ENCODE data around the gene RC3H2. TPM values are rescaled to one million over a fixed set of nuclear protein-coding genes. Genes with fewer than 3 reads are reported as not detected.

RC3H2 gene
- total RNA-seq, 2 donors from 2014 or later: 56.4 to 60.1 TPM

GRCh38 chr9:122930541-122931225 is 25.5 kb upstream of the RC3H2 start:
- H3K9me3 Mint-ChIP-seq: no peaks in the 10 kb centered on the region
- no peaks in the 10 kb centered on the region for H3K9me3 ChIP-seq (ENCODE audit: control insufficient read depth, low read length)
- H3K27me3 ChIP-seq (ENCODE audit: control insufficient read depth, insufficient read depth, low read length, poor library complexity, severe bottlenecking): no peaks in the 10 kb centered on the region
- no peaks in the 10 kb centered on the region for H3K36me3 ChIP-seq (ENCODE audit: control insufficient read depth, insufficient read depth, low read length)
- no peak for DNase-seq
- WGBS, 2 experiments (ENCODE audit: insufficient coverage in 1 of 2, insufficient read length in 1 of 2): 32 to 40% methylated on average over 6 to 10 of the region's 10 CpGs
- H3K4me3 Mint-ChIP-seq: no peak overlapping the region
- H3K27ac Mint-ChIP-seq: no peak overlapping the region
- TF ChIP-seq, protein P1, sequence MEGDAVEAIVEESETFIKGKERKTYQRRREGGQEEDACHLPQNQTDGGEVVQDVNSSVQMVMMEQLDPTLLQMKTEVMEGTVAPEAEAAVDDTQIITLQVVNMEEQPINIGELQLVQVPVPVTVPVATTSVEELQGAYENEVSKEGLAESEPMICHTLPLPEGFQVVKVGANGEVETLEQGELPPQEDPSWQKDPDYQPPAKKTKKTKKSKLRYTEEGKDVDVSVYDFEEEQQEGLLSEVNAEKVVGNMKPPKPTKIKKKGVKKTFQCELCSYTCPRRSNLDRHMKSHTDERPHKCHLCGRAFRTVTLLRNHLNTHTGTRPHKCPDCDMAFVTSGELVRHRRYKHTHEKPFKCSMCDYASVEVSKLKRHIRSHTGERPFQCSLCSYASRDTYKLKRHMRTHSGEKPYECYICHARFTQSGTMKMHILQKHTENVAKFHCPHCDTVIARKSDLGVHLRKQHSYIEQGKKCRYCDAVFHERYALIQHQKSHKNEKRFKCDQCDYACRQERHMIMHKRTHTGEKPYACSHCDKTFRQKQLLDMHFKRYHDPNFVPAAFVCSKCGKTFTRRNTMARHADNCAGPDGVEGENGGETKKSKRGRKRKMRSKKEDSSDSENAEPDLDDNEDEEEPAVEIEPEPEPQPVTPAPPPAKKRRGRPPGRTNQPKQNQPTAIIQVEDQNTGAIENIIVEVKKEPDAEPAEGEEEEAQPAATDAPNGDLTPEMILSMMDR (conservative IDR thresholded peaks at IDR 0.05): peak; percentile 20
- peak overlapping the region; percentile 99 for H3K4me3 ChIP-seq (ENCODE audit: low read length)
- H3K4me1 Mint-ChIP-seq: peaks cover 8% of the 10 kb centered on the region
- peaks cover 7% of the 10 kb centered on the region for H3K36me3 Mint-ChIP-seq (ENCODE audit: low read depth)
- peak overlapping the region; percentile 76 for H3K9ac ChIP-seq (ENCODE audit: extremely low read depth, low read length, poor library complexity, severe bottlenecking)
- H3K27me3 Mint-ChIP-seq (ENCODE audit: insufficient read depth): no peaks in the 10 kb centered on the region
- peak overlapping the region; percentile 89 for H3K27ac ChIP-seq (ENCODE audit: low read depth, low read length)
- H3K4me1 ChIP-seq (ENCODE audit: control insufficient read depth, insufficient read depth, low read length): no peaks in the 10 kb centered on the region

DNA sequence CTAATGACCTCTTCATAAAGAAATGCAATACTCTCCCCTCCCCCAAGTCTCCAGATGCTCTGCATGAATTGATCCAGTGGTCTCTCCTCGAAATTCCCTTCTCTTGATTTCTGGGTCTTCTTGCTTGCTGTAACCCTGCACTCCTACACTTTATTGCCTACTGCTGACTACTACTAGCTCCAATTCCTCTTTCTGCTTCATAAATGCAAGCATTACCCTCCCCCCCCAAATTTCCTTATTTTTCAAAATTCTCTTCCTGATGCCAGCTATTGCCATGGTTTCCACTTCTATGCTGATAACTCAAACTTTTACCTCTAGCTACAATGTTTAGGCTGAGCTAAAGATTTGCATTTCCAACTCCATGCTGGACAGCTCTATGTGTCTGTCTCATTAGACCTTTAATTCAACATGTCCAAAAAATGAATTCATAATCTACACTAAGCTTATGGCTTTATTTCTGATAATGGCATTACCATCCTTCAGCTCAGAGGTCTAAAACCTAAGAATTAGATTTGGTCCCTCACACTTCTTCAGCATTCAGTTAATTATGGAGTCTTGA is 24.7 kb upstream of the RC3H2 start:
- Mint-ChIP-seq H3K4me1 (peaks cover 8% of the 10 kb centered on the region), H3K27me3 (ENCODE audit: insufficient read depth) (no peaks in the 10 kb centered on the region), H3K9me3 (no peaks in the 10 kb centered on the region), H3K4me3 (no peak overlapping the region), H3K27ac (no peak overlapping the region), H3K36me3 (ENCODE audit: low read depth) (peaks cover 5% of the 10 kb centered on the region)
- Histone ChIP-seq H3K4me1 (ENCODE audit: control insufficient read depth, insufficient read depth, low read length) (no peaks in the 10 kb centered on the region), H3K27me3 (ENCODE audit: control insufficient read depth, insufficient read depth, low read length, poor library complexity, severe bottlenecking) (no peaks in the 10 kb centered on the region), H3K9ac (ENCODE audit: extremely low read depth, low read length, poor library complexity, severe bottlenecking) (no peak overlapping the region), H3K9me3 (ENCODE audit: control insufficient read depth, low read length) (no peaks in the 10 kb centered on the region), H3K4me3 (ENCODE audit: low read length) (peak overlapping the region; percentile 99), H3K36me3 (ENCODE audit: control insufficient read depth, insufficient read depth, low read length) (no peaks in the 10 kb centered on the region), H3K27ac (ENCODE audit: low read depth, low read length) (no peak overlapping the region)
- 92 to 100% methylated on average over 1 of the region's 1 CpG for WGBS, 2 experiments (ENCODE audit: insufficient coverage in 1 of 2, insufficient read length in 1 of 2)
- TF ChIP-seq, protein P1 (conservative IDR thresholded peaks at IDR 0.05): no peak
- DNase-seq: no peak

- H3K27ac ChIP-seq (ENCODE audit: low read depth, low read length): no peak overlapping the region
- peaks cover 20% of the 10 kb centered on the region for H3K36me3 ChIP-seq (ENCODE audit: control insufficient read depth, insufficient read depth, low read length)
- Mint-ChIP-seq H3K4me3 (no peak overlapping the region), H3K4me1 (no peaks in the 10 kb centered on the region), H3K36me3 (ENCODE audit: low read depth) (peaks cover 13% of the 10 kb centered on the region), H3K27me3 (ENCODE audit: insufficient read depth) (no peaks in the 10 kb centered on the region), H3K9me3 (no peaks in the 10 kb centered on the region), H3K27ac (no peak overlapping the region)
- WGBS, 2 experiments (ENCODE audit: insufficient coverage in 1 of 2, insufficient read length in 1 of 2): 89 to 91% methylated on average over 3 of the region's 3 CpGs
- H3K9ac ChIP-seq (ENCODE audit: extremely low read depth, low read length, poor library complexity, severe bottlenecking): no peak overlapping the region
- no peak for DNase-seq
- TF ChIP-seq, protein P1 (conservative IDR thresholded peaks at IDR 0.05): no peak
- no peaks in the 10 kb centered on the region for H3K4me1 ChIP-seq (ENCODE audit: control insufficient read depth, insufficient read depth, low read length)
- no peaks in the 10 kb centered on the region for H3K27me3 ChIP-seq (ENCODE audit: control insufficient read depth, insufficient read depth, low read length, poor library complexity, severe bottlenecking)
- H3K4me3 ChIP-seq (ENCODE audit: low read length): no peak overlapping the region
- H3K9me3 ChIP-seq (ENCODE audit: control insufficient read depth, low read length): no peaks in the 10 kb centered on the region
Observed at GRCh38 chr9:122923947-122924346, 18.8 kb upstream of the RC3H2 start.

Data from endodermal cell (in vitro differentiated cells).